Measurements from ENCODE around the gene TUBB1. TPM values are rescaled to one million over a fixed set of nuclear protein-coding genes. Genes with fewer than 3 reads are reported as not detected.

Gene TUBB1
- total and polyA plus RNA-seq, 2 of the 13 experiments (the other 11 are each of a cell fraction or from before 2014, with no cell fraction given) = 0.11 to 57.6 TPM

DNA sequence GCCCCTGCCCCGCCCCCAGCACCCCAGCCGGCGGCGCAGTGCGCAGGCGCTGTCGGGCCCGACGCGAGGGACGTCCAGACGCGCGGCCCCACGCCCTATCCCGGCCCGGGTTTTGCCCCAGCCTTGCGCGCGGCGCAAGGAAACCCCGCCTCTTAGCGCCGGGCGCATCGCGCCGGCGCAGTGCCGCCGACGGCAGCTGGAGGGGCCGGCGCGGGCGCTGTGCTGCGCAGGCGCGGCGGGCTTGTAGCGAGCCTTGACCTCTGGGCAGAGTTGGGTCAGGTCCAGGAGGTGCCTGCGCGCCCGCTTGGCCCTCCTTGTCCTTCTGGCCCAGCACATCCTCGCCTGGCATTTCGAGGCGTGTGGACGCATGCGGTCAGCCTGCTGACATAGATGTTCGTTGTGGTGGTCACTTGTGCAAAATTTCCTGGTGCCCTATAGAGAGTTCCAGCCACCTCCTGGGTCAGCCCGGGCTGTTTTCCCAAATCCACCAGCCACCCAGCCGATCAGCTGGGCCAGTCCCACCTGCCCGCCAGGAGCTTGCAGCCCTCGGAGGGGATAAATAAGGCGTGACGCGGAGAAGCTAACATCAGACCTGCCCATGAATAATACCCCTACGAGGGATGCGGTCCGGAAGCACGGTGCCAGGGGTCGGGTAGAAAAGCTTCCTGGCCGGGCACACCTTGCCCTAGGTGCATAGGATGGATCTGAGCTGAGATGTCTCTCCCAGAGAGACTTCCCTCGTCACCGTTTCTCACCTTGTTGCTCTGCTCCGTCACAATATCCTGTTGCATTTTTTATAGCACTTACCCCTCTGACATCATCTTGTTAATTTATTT is 23.8 kb downstream of the TUBB1 start (continued):
- TF ChIP-seq, protein P1, sequence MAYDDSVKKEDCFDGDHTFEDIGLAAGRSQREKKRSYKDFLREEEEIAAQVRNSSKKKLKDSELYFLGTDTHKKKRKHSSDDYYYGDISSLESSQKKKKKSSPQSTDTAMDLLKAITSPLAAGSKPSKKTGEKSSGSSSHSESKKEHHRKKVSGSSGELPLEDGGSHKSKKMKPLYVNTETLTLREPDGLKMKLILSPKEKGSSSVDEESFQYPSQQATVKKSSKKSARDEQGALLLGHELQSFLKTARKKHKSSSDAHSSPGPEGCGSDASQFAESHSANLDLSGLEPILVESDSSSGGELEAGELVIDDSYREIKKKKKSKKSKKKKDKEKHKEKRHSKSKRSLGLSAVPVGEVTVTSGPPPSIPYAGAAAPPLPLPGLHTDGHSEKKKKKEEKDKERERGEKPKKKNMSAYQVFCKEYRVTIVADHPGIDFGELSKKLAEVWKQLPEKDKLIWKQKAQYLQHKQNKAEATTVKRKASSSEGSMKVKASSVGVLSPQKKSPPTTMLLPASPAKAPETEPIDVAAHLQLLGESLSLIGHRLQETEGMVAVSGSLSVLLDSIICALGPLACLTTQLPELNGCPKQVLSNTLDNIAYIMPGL (CRISPR knock-in tag; IDR thresholded peaks at IDR 0.05; ENCODE audit: borderline replicate concordance in 1 of 2, low read depth in 1 of 2) = 0 out of 4 replicates have a peak, but pooled peaks of 1 of the 2 experiments have one; percentile 21
- peak; percentile 6 for TF ChIP-seq AGO1 (IDR thresholded peaks at IDR 0.05; ENCODE audit: low read depth, low read length, poor library complexity, severe bottlenecking)
- TF ChIP-seq YY1 (IDR thresholded peaks at IDR 0.05; ENCODE audit: insufficient read depth, insufficient replicate concordance, low read depth, low read length) = peak; percentile 22
- TF ChIP-seq PAF1 (CRISPR knock-in tag; IDR thresholded peaks at IDR 0.05) = no peak
- TF ChIP-seq, protein P2, sequence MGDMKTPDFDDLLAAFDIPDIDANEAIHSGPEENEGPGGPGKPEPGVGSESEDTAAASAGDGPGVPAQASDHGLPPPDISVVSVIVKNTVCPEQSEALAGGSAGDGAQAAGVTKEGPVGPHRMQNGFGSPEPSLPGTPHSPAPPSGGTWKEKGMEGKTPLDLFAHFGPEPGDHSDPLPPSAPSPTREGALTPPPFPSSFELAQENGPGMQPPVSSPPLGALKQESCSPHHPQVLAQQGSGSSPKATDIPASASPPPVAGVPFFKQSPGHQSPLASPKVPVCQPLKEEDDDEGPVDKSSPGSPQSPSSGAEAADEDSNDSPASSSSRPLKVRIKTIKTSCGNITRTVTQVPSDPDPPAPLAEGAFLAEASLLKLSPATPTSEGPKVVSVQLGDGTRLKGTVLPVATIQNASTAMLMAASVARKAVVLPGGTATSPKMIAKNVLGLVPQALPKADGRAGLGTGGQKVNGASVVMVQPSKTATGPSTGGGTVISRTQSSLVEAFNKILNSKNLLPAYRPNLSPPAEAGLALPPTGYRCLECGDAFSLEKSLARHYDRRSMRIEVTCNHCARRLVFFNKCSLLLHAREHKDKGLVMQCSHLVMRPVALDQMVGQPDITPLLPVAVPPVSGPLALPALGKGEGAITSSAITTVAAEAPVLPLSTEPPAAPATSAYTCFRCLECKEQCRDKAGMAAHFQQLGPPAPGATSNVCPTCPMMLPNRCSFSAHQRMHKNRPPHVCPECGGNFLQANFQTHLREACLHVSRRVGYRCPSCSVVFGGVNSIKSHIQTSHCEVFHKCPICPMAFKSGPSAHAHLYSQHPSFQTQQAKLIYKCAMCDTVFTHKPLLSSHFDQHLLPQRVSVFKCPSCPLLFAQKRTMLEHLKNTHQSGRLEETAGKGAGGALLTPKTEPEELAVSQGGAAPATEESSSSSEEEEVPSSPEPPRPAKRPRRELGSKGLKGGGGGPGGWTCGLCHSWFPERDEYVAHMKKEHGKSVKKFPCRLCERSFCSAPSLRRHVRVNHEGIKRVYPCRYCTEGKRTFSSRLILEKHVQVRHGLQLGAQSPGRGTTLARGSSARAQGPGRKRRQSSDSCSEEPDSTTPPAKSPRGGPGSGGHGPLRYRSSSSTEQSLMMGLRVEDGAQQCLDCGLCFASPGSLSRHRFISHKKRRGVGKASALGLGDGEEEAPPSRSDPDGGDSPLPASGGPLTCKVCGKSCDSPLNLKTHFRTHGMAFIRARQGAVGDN (CRISPR knock-in tag; IDR thresholded peaks at IDR 0.05) = peak; percentile 39; the same call in 1 of the 2 replicates
- TF ChIP-seq MAFG (CRISPR knock-in tag; IDR thresholded peaks at IDR 0.05) = no peak
- TF ChIP-seq, protein P3, sequence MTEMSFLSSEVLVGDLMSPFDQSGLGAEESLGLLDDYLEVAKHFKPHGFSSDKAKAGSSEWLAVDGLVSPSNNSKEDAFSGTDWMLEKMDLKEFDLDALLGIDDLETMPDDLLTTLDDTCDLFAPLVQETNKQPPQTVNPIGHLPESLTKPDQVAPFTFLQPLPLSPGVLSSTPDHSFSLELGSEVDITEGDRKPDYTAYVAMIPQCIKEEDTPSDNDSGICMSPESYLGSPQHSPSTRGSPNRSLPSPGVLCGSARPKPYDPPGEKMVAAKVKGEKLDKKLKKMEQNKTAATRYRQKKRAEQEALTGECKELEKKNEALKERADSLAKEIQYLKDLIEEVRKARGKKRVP (CRISPR knock-in tag; IDR thresholded peaks at IDR 0.05) = no peak
- 0 out of 2 replicates have a peak, but pooled peaks have one; percentile 17 for TF ChIP-seq ZNF34 (CRISPR knock-in tag; IDR thresholded peaks at IDR 0.05; ENCODE audit: borderline replicate concordance)
- TF ChIP-seq SP1 (IDR thresholded peaks at IDR 0.05) = no peak
- TF ChIP-seq SP1 (CRISPR knock-in tag; IDR thresholded peaks at IDR 0.05) = peak; percentile 19; the same call in 1 of the 2 replicates
- TF ChIP-seq RXRB (CRISPR knock-in tag; IDR thresholded peaks at IDR 0.05; ENCODE audit: borderline replicate concordance) = 0 out of 2 replicates have a peak, but pooled peaks have one; percentile 32
- TF ChIP-seq EP300 (IDR thresholded peaks at IDR 0.05; ENCODE audit: low read depth in 2 of 2, low read length in 2 of 2) = no peak
- TF ChIP-seq EP300 (CRISPR knock-in tag; IDR thresholded peaks at IDR 0.05; ENCODE audit: borderline replicate concordance) = no peak
